Femur (tissue), 1 donor: ENCODE measurements around the gene LRRK1.

Source experiments
- DNase-seq: peaks from one replicate; pipeline ENCODE4 v3.0.0-alpha.2; 2017

Gene LRRK1

GRCh38 chr15:101009176-101009575 is 90.0 kb downstream of the LRRK1 start:
- no peak for DNase-seq

GRCh38 chr15:101010781-101011180 is 91.6 kb downstream of the LRRK1 start:
- no peak for DNase-seq

GRCh38 chr15:101012326-101013200 is 93.4 kb downstream of the LRRK1 start:
- no peak for DNase-seq

- no peak for DNase-seq
Measured at GRCh38 chr15:101013201-101013550, 94.0 kb downstream of the LRRK1 start.

GRCh38 chr15:101013769-101014675 is 94.9 kb downstream of the LRRK1 start:
- DNase-seq, result no peak

- DNase-seq, result peak; percentile 84
Measured at GRCh38 chr15:101014921-101015841, 96.0 kb downstream of the LRRK1 start.

- DNase-seq, result peak; percentile 14
Measured at GRCh38 chr15:101016581-101016980, 97.4 kb downstream of the LRRK1 start.

GRCh38 chr15:101017093-101017754 is 98.1 kb downstream of the LRRK1 start:
- no peak for DNase-seq

GRCh38 chr15:101018016-101018415 is 98.9 kb downstream of the LRRK1 start:
- no peak for DNase-seq

GRCh38 chr15:101018450-101018849 is 99.3 kb downstream of the LRRK1 start:
- DNase-seq, result peak; percentile 13

GRCh38 chr15:101019366-101019896 is 100.3 kb downstream of the LRRK1 start:
- DNase-seq, result peak; percentile 20

GRCh38 chr15:101020451-101020850 is 101.3 kb downstream of the LRRK1 start:
- DNase-seq, result no peak

GRCh38 chr15:101020945-101021344 is 101.8 kb downstream of the LRRK1 start:
- no peak for DNase-seq

GRCh38 chr15:101022306-101022705 is 103.1 kb downstream of the LRRK1 start:
- peak; percentile 12 for DNase-seq

- no peak for DNase-seq
Measured at GRCh38 chr15:101022876-101023275, 103.7 kb downstream of the LRRK1 start.

GRCh38 chr15:101023501-101024072 is 104.4 kb downstream of the LRRK1 start:
- DNase-seq, result peak; percentile 18

- peak; percentile 70 for DNase-seq
Measured at GRCh38 chr15:101024073-101024695, 105.0 kb downstream of the LRRK1 start.

- peak; percentile 18 for DNase-seq
Measured at GRCh38 chr15:101024706-101025500, 105.7 kb downstream of the LRRK1 start.

GRCh38 chr15:101025501-101025885 is 106.3 kb downstream of the LRRK1 start:
- DNase-seq, result no peak
